ENCODE results near the gene NKD1.

Gene NKD1

DNA sequence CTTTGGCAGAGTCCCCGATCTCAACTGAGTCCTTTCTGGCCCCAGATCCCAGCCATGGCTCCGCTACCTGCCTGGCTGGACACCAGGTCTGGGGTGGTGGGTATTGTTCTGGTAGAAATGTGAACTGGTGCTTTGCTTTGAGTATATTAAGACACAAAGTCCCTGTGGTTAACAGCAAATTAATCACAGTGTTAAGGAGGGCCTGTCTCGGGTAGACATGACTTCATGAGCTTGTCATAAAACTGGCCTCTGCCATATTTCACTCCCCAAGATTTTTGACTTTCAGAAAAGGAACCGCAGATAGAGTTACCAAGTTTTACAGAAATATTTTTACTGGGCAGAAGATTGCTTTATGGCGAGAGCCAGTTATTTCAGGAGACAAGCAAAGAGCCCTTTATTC is 19.5 kb downstream of the NKD1 start:
- TF ChIP-seq SIN3A (IDR thresholded peaks at IDR 0.05; ENCODE audit: borderline replicate concordance, insufficient read depth, low read length) (no peak), POLR2AphosphoS5 (IDR thresholded peaks at IDR 0.05; ENCODE audit: low read depth, low read length) (no peak), TAF1 (IDR thresholded peaks at IDR 0.05; ENCODE audit: borderline replicate concordance, insufficient read depth, low read length) (no peak), FOXP2 (optimal IDR thresholded peaks at IDR 0.05; ENCODE audit: borderline replicate concordance, extremely low read depth, extremely low read length, insufficient read depth) (no peak)
- TF ChIP-seq, protein P1, sequence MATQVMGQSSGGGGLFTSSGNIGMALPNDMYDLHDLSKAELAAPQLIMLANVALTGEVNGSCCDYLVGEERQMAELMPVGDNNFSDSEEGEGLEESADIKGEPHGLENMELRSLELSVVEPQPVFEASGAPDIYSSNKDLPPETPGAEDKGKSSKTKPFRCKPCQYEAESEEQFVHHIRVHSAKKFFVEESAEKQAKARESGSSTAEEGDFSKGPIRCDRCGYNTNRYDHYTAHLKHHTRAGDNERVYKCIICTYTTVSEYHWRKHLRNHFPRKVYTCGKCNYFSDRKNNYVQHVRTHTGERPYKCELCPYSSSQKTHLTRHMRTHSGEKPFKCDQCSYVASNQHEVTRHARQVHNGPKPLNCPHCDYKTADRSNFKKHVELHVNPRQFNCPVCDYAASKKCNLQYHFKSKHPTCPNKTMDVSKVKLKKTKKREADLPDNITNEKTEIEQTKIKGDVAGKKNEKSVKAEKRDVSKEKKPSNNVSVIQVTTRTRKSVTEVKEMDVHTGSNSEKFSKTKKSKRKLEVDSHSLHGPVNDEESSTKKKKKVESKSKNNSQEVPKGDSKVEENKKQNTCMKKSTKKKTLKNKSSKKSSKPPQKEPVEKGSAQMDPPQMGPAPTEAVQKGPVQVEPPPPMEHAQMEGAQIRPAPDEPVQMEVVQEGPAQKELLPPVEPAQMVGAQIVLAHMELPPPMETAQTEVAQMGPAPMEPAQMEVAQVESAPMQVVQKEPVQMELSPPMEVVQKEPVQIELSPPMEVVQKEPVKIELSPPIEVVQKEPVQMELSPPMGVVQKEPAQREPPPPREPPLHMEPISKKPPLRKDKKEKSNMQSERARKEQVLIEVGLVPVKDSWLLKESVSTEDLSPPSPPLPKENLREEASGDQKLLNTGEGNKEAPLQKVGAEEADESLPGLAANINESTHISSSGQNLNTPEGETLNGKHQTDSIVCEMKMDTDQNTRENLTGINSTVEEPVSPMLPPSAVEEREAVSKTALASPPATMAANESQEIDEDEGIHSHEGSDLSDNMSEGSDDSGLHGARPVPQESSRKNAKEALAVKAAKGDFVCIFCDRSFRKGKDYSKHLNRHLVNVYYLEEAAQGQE (IDR thresholded peaks at IDR 0.05; ENCODE audit: insufficient read depth in 1 of 2, low read depth in 2 of 2, low read length in 2 of 2) = no peak

DNA sequence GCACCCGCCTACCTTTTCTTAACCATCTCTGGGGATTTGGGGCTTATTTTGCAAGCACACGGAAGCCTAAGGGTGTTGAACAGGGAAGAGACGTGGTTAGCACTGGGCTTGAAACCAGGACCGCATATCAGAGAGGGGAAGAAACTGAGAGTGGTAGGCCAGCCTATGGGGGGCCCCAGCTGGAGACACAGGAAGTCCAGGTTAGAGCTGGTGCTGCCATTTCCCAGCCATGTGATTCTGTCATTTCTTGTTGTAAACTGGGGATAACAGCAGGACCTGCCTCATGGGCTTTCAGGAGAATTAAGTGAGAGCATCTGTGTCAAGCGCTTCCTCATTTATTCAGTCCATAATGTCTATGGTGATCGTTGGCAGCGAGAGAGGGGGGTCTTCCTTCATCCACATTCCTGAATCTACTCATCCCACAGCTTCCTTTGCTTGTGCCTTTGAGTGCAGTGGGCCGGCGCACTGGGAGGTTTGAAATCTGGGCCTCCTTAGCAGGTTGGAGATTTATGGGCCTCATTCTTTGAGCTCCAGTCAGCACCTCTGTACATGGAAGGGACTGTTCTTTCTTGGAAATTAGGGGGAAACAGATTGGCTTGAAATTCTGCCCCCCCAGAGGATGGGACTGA is 20.1 kb downstream of the NKD1 start:
- TF ChIP-seq SIN3A (IDR thresholded peaks at IDR 0.05; ENCODE audit: borderline replicate concordance, insufficient read depth, low read length) = no peak
- TF ChIP-seq, protein P1 (IDR thresholded peaks at IDR 0.05; ENCODE audit: insufficient read depth in 1 of 2, low read depth in 2 of 2, low read length in 2 of 2) = no peak
- TF ChIP-seq TAF1 (IDR thresholded peaks at IDR 0.05; ENCODE audit: borderline replicate concordance, insufficient read depth, low read length) = no peak
- TF ChIP-seq POLR2AphosphoS5 (IDR thresholded peaks at IDR 0.05; ENCODE audit: low read depth, low read length) = no peak
- no peak for TF ChIP-seq FOXP2 (optimal IDR thresholded peaks at IDR 0.05; ENCODE audit: borderline replicate concordance, extremely low read depth, extremely low read length, insufficient read depth)

DNA sequence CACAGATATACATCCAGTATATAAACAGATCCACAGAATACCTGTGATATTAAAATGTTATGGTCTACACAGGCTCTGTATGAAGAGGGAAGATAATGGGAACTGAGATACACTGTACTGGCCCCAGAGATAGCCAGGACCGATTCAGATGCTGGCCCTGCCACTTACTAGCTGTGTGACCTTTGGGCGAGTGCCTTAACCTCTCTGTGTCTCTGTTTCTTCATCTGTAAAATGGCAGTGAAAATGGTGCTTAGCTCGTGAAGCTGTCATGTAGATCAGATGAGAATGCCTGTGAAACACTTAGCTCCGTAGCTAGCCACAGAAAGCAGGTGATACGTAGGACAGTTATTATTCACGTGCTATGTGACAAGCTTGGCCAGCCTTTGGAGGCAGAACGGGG is 22.2 kb downstream of the NKD1 start:
- TF ChIP-seq FOXP2 (optimal IDR thresholded peaks at IDR 0.05; ENCODE audit: borderline replicate concordance, extremely low read depth, extremely low read length, insufficient read depth) (no peak), SIN3A (IDR thresholded peaks at IDR 0.05; ENCODE audit: borderline replicate concordance, insufficient read depth, low read length) (no peak), TAF1 (IDR thresholded peaks at IDR 0.05; ENCODE audit: borderline replicate concordance, insufficient read depth, low read length) (no peak), POLR2AphosphoS5 (IDR thresholded peaks at IDR 0.05; ENCODE audit: low read depth, low read length) (no peak)
- TF ChIP-seq, protein P1 (IDR thresholded peaks at IDR 0.05; ENCODE audit: insufficient read depth in 1 of 2, low read depth in 2 of 2, low read length in 2 of 2) = no peak

DNA sequence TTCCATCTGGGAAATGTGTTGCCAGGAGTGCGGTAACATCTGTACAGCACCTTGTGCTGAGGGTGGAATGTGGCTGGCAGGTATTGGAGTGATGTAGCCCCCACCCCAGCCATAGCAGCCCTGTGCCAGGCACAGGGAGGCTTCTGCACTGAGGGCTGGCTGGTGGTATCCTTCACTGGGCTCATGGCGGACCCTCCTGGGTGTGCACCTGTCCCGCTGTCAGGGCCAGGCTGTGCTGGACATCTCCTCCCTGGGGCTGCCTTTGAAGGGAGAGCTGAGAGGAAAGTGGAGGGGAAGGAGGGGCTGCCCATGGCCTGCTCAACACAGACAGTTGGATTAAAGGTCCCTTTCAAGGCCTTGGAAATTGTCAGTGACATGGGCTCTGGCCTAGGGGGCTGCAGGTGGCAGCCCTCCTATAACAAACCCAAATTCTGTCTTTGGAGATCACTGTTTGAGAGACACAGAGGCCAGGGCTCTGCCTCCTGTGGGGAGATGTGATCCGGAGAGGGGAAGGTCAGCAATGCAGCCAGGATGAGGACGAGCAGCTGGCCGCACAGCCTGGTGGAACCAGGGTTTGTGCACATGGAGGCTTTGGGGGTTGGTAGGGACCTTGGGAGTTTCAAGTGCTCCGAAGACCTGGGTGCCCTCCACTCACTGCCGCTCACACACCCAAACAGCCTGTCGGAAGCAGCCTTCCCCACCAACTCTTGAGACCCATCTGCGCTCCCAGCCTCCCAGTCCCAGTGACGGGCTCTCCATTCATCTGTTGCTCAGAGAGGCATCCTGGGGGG is 22.8 kb downstream of the NKD1 start:
- TF ChIP-seq TAF1 (IDR thresholded peaks at IDR 0.05; ENCODE audit: borderline replicate concordance, insufficient read depth, low read length) = no peak
- no peak for TF ChIP-seq POLR2AphosphoS5 (IDR thresholded peaks at IDR 0.05; ENCODE audit: low read depth, low read length)
- TF ChIP-seq FOXP2 (optimal IDR thresholded peaks at IDR 0.05; ENCODE audit: borderline replicate concordance, extremely low read depth, extremely low read length, insufficient read depth) = no peak
- TF ChIP-seq, protein P1 (IDR thresholded peaks at IDR 0.05; ENCODE audit: insufficient read depth in 1 of 2, low read depth in 2 of 2, low read length in 2 of 2) = no peak
- TF ChIP-seq SIN3A (IDR thresholded peaks at IDR 0.05; ENCODE audit: borderline replicate concordance, insufficient read depth, low read length) = no peak
